ELR (cell line): ENCODE measurements around the gene RASA2.

ENCODE experiments used
- DNase-seq: peaks from one replicate; pipeline ENCODE4 v3.0.0-alpha.2; 2015; ENCODE audit warnings: low read depth

The RASA2 gene

DNA sequence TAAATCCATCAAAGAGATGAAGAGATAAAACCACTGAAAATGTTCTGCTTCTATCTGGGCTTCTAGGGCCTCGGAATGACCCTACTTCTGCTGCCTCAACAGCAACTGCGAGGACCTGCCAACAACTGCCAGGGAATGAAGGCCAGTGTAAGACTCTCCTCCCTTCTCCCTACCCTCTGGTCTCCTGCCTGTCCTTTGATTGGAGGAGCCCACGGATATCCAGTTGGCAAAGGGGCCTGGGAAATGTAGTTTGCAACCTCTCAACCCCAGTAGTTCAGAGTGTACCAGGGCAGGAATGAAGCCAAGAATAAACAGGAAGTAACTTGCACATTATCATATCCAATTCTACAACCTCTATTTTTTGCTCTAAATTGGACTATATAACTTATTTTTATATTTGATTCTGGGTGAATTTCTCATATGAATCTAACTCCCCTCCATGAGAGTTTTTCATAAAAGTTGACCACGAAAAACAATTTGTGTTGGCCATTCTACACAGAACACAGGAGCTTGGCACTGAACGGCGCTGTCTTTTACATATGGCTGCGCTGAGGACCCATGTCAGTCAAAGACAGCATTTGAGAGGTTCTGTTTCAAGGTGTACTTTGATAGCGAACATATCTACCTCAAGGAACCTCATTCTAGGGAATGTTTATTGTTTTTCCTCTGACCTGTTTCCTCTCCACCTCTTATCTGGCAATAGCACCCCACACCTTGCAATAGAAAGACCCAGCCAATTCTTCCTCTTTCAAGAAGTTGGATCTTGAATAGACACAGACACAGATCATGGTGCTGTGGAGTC is 160.1 kb downstream of the RASA2 start:
- peak; percentile 65 for DNase-seq

DNA sequence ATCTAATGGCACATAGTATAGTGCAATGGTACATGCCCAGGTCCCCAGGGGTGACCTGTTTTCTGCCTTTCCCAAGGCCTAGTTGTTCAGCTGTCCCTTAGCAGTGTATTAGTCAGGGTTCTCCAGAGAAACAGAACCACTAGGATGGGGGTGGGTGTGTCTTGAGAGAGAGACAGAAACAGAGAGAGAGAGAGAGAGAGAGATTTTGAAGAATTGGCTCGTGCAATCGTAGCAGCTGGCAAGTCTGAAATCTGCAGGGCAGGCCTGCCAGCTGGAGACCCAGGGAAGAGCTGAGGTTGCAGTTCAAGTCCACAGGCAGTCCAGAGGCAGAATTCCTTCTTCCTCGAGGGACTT is 160.7 kb downstream of the RASA2 start:
- DNase-seq, result no peak

DNA sequence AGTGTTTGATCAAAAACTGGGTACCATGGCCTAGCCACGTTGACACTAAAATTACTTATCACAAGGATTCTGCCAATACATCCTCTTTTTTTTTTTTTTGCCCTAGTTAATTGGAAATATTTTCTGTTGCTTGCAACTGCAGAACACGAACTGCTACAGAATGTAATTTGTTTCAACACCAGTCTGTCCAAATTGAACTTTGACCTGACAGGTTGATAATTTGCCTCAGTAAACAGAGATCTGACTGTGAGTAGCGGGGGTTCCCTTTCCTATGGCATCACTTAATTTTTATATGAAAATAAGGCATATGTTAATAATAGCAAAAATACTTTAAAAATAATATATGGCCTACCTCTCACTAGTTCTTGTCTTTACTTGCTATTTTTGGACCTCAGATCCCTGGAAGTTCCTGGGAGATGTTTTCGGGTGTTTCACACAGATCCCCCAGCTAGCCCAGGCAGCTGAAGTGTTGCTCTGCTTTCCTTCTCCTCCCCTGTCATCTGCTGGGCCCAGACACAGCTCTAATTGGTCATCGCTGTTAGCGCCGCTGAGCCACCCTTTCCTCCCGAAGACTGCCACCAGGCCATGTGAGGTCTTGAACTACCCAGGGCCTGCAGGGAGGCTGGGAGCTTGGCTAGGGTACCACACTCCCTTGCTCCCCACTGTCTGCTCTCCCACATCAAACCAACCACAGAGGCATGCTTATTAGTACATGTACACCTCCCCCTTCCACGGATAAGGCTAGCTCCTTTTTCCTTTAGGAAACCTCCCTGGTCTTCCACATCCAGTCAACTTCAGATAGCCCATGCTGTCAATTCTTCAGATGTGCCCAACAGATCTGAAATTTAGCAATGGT is 161.5 kb downstream of the RASA2 start:
- DNase-seq, result no peak

DNA sequence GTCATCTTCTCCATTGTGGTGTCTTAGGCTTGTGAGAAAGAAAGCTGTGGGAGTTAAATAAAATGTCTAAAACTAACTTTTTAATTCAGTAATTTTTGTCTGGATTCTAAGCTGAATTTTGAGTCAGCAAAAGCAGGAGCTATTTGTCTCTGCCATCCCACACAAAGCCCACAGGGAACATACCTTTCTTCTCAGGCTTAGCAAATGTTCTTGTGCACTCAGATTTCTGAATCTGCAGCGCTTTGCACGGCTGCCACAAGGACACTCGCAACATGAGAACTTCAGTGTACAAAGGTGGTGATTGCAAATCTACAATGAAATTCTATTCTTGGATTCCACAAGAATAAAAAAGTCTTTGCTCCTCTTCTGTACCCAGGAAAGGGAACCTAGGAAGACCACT is 163.0 kb downstream of the RASA2 start:
- DNase-seq, result no peak

DNA sequence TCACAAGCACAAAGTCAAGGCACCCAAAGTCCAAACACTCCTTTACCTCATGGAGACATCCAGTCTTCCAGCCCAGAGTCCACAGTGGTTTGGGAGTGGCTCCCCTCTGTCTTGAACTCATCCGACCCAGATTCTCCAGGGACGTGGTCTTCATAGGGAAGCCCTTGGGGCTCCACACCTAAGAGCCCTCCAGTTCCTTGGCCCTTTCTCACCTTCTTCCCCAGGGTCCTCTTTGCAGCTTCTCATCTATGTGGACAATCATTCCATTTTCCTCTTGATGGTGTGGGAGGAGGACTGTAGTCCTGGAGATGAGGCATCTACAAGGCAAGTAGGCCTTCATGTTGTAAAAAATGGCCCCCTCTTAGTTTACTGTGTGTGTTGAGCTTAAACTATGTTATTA is 164.0 kb downstream of the RASA2 start:
- DNase-seq, result no peak

DNA sequence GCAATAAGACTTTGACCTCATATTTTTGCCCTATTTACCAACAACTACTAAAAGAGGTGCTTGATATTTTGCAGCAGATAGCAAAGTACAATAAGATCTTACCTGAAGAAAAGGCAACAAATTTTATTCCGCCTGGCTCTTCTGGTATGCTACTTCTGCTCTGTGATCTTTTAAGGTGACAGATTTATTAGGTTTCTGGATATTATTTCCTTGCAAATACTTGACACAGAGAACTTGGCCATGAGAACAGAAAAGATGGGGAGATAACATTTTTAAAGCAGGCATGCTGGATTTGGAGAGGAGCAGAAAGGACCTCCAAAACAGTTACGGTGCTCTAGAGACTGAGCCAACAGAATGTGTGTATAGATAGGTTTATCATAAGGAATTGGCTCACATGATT is 164.6 kb downstream of the RASA2 start:
- DNase-seq, result no peak

DNA sequence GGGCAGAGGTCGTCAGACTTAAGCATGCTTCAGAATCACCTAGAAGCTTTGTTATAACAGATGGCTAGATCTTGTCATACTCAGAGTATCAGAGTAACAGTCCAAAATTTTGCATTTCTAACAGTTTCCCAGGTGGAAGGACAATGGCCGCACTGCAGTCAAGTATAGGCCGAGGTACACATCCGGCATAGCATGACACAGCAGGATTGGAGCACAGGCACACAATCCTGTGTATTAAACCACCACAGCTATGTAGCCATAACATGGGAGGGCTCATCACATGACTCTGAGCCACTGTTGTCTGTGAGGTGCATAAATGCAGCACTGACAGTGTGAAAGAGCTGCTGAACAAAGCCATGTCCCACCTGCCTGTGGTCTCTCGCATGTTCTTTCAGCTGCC is 165.5 kb downstream of the RASA2 start:
- no peak for DNase-seq

DNA sequence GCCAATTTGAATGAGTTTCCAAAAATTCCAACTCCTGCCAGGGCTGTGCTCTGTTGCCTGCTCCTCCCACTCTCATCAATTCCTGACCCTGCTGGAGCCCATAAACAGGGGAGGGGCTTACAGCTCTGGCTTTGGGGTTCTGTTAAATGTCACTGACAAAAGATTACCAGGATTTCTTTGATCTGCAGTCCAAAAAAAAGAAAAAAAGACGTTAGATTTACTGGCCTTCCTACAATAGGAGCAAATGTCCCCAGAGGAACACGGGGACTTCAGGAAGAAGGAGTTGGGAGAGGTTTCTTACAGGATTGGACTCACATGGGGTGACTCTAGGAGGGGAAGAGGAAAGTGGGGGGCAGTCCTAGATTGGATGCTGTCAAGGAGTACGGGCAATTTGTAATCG is 167.0 kb downstream of the RASA2 start:
- DNase-seq, result no peak

DNA sequence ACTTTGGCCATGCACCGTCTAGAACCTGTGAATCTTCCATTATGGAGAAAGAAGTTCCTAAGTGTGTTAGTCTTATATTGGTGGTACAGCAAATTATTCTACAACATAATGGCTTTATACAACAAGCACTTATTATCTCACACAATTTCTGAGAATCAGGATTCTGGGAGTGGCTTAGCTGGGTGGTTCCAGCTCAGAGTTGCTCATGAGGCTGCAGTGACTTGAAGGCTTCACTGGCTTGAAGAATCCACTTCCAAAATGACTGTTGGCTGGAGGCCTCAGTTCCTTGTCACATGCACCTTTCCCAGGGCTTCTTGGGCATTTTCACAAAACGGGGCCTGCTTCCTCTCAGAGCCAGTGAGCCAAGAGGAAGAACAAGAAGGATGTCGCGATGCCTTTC is 169.0 kb downstream of the RASA2 start:
- no peak for DNase-seq

DNA sequence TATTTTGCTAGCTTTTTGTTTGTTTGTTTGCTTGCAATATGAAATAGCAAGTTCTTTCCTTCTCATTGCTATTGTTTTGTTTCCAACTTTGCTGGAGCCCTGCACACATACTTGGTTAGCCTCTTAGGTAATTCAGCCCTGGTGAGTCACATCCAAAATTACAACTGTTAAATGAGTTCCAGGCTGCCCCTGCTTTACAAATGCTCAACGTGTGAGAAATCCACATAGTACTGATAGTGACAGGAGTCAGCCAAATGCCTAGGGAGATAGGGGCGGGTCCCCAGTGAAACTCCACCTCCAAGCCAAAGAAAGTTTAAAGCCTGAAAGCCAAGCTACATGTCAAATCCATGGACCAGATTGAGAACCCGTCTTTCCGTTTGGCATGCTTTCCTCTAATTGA is 169.9 kb downstream of the RASA2 start:
- DNase-seq, result peak; percentile 16

DNA sequence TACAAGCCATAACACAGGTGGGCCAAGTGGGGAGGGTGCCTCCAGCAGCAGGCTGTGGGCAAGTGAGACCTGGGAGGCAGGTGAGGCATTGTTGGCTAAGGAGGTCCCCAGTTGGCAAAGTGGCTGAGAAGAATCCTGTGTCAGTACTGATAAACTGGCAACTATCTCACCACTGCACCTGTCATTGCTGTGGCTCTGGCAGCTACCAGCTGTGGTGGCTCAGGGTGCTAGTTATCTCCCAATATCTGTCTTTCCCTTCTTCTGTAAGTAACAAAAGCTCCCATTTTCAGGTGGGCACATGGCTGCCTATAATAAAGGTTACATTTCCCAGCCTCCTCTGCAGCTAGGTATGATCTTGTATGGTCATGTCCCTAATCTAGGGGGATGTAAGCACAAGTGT is 170.7 kb downstream of the RASA2 start:
- DNase-seq, result no peak

DNA sequence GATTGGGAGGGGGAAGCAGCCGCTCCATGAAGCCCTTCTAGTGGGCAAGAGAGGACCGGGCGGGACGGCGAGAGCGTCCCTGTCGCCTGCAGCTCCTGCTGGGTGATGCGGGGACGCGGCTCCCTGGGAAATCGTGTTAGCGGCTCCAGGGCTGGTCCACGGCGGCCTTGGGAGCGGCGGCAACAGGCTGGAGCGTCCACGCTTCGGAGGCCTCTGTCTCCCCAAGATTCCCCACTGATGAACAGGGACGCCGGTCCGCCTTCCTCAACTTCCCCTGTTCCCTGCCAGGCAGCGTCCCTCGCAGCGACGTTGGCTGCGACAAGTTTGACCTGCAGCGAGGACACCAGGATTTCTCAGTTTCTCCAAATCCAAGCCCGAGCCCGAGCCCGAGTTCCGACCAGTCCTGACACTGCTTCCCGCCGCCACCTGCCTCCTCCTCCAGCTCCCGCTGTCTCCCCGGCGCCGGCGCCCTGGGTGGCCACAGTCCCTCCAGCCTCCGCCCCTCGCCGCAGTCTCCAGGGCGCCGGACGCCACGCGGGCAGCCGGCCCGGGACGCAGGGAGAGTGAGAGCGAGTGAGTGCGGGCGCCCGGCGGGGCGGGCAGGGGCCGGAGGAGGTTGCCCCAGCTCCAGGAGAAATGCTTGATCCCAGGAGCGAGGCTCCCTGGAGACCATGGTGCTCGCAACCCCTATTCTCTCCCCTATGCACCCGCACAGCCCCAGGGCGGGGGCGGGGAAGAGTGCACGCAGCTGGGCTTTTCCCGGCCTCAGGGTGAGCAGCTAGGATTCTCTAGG is 173.2 kb downstream of the RASA2 start:
- DNase-seq, result peak; percentile 74

DNA sequence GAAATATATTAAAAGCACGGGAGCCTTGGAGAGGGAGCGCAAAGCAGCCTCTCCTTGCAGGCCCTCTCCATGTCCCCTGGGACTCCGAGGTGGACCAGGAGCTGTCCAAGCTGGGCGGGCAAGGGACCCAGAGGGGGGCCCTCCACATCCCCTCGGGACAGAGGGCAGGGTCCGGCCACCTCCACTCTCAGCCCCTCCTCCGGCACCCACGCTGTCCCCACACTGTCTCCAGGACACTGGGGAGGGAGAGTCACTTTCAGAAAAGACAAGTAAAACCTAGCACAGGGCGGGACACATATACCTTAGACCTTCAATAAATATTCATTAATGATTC is 173.8 kb downstream of the RASA2 start:
- no peak for DNase-seq

DNA sequence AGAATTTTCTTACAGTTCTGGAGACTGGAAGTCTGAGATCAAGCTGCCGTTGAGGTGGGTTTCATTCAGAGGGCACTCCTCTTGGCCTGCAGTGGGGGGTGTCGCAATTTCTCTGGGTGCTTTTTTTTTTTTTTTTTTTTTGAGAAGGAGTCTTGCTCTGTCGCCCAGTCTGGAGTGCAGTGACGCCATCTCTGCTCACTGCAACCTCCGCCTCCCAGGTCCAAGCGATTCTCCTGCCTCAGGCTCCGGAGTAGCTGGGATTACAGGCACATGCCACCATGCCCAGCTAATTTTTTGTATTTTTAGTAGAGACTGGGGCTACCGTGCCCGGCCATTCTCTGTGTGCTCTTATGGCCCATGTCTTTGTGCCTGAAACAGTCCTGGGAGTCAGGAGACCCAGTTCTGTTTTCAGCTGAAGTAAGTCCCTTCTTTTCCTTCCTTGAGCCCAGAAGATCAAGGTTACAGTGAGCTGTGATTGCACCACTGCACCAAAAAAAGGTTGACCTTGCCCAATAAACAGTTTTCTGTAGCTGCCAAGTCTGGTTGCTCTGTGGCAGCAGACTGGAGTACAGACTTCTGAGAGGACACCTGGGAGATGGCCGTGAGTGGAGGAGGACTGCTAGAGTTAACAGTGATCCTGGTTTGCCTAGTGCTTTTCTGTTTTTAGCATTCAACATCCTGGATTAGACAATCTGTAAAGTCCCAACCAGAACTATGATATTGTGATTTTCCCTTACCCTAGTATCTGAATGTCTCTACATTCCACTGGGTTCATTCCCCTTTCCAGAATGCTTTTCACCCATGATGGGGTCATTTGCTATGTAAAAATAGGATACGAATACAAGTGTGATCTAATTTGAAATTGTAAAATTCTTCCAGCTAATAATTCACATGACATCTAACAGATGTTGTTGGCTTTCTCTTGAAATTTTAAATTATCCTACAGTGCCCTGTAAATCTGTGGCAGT is 174.7 kb downstream of the RASA2 start:
- DNase-seq, result no peak

DNA sequence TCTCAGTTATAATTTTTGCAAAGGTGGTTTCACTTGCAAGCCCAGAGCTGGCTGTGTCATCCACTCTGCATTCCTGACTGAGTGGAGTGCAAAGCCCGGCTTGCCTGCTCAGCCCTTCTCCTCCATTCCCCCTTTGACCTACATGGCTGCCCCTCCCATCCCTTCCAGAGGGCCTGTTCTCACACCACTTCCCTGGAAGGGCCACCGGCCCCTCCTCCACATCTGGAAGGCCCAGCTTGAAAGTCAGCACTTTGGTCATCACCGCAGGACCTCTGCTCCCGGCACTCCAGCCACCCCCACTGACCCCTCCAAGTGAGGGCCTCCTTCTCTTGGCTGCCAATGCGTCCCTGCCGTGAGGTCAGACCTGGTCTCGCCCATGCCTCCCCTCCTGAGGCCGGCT is 177.2 kb downstream of the RASA2 start:
- no peak for DNase-seq
